Measurements from ENCODE around the gene OR10T2. TPM values are rescaled to one million over a fixed set of nuclear protein-coding genes. Genes with fewer than 3 reads are reported as not detected.
"Not testable (repeated sequence)": the region's sequence is repeated elsewhere in the genome, so short reads cannot be mapped to it uniquely, and the experiment has no call there.

OR10T2 gene
- total RNA-seq, 1 experiment from 2014 or later = not detected

DNA sequence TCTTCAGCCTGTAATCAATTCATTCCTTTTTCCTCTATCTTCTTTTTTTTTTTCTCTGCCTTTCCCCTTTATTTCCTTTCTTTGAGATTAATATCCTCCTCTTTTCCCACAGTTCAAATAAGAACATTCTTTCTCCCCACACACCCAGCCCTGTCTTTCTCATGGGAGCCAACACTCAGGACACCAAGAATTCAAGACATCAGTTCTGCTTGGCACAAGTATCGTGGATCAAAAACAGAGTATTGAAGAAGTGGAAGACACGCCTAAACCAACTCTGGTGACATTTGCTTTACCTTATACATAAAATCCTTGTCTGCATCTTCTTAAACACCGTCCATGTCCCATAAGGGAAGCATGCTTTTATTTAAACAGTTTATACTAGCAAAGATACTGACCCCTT is 42.6 kb downstream of the OR10T2 start:
- DNase-seq (ENCODE audit: low read depth) = no peak

DNA sequence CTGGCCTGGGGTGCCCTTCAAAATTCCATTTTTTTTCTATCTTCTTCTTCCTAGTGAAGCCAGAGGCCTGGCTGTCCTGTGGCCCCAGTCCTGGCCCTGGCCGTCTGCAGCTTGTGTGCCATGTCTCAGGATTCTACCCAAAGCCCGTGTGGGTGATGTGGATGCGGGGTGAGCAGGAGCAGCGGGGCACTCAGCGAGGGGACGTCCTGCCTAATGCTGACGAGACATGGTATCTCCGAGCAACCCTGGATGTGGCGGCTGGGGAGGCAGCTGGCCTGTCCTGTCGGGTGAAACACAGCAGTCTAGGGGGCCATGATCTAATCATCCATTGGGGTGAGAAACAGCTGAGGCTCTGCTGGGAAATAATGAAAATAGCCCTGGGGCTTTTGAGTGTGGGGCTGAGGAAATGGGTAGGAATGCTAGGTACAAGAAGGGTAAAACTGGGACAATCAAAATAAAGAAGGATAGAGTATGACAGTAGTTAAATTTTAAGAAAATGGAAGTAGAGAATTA is 43.4 kb downstream of the OR10T2 start:
- DNase-seq (ENCODE audit: low read depth) = no peak

DNA sequence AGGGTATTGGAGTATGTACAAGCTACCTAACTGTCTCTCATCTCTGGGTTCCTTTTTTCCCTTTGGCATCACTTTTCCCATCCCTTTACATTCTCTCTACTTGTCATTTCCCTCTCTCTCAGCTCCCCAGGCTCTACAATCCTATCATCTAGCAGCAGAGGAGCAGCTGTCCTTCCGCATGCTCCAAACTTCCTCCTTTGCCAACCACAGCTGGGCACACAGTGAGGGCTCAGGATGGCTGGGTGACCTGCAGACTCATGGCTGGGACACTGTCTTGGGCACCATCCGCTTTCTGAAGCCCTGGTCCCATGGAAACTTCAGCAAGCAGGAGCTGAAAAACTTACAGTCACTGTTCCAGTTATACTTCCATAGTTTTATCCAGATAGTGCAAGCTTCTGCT is 45.0 kb downstream of the OR10T2 start:
- DNase-seq (ENCODE audit: low read depth) = no peak

DNA sequence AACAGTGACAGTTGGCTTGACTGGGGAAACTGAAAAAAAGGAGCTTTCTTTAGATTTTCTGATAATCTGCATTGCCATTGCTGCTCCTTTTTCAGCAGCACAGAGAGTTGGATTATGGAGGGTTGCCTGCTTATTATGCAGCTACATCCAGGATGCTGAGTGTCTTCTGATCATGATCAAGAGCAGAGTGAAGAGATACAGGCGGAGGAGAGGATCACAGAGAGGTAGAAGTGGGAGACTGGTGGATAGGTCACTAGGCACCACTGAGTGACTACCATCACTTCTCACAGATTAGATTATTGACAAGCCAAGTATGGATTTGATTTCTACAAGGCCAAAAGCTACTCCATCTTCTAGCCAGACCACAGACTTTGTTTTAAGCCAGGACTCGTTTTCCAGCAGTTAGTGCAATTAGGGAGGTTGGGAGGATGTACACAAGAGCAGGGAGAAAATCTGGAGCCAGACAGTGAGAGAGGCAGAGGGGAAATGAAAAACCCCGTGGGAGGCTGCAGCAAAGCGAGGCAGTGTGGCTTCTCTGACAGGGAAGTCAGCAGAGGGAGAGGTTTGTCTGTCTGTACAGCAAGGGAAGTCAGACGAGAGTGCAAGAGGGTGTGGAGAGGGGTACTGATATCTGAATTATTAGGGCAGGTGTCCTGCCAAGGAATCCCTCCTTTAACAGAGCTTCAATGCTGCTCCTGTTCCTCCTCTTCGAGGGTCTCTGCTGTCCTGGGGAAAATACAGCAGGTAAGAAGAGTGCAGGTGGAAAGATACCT is 45.8 kb downstream of the OR10T2 start, which contains the start of gene CD1E:
Gene CD1E (plus strand): TSS at position 592 of the 773 bp plus-strand sequence. CDS start 95 bp downstream, at position 687.
- DNase-seq (ENCODE audit: low read depth) = no peak

DNA sequence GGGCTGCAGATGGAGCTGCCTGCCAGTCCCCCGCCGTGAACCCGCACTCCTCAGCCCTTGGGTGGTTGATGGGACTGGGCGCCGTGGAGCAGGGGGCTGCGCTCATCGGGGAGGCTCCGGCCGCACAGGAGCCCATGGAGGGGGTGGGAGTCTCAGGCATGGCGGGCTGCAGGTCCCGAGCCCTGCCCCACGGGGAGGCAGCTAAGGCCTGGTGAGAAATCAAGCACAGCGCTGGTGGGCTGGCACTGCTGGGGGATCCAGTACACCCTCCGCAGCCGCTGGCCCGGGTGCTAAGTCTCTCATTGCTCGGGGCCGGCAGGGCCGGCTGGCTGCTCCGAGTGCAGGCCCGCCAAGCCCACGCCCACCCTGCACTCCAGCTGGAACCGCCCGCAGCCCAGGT is 50.3 kb downstream of the OR10T2 start:
- DNase-seq (ENCODE audit: low read depth) = not testable (repeated sequence)

Other genes with a start within 250 kb of the OR10T2 start
- 0.34 TPM in 1 of 2 replicates, not detected in the other for gene CD1D, start 218.6 kb downstream of the OR10T2 start, total RNA-seq (2014; rRNA removed; shearing (Covaris generic))
- not detected in 2 replicates for gene CD1A, start 145.0 kb downstream of the OR10T2 start, total RNA-seq (2014; rRNA removed; shearing (Covaris generic))
- gene CD1C, start 109.5 kb downstream of the OR10T2 start, total RNA-seq (2014; rRNA removed; shearing (Covaris generic)) = not detected in 2 replicates
- not detected in 2 replicates for gene CD1B, start 67.9 kb downstream of the OR10T2 start, total RNA-seq (2014; rRNA removed; shearing (Covaris generic))
- gene CD1E, start 45.6 kb downstream of the OR10T2 start, total RNA-seq (2014; rRNA removed; shearing (Covaris generic)) = not detected in 2 replicates
- gene OR10K2, start 26.8 kb upstream of the OR10T2 start, total RNA-seq (2014; rRNA removed; shearing (Covaris generic)) = not detected in 2 replicates
- gene OR10K1, start 62.4 kb upstream of the OR10T2 start, total RNA-seq (2014; rRNA removed; shearing (Covaris generic)) = not detected in 2 replicates
- gene OR10R2, start 72.8 kb upstream of the OR10T2 start, total RNA-seq (2014; rRNA removed; shearing (Covaris generic)) = not detected in 2 replicates
- gene OR6Y1, start 154.9 kb upstream of the OR10T2 start, total RNA-seq (2014; rRNA removed; shearing (Covaris generic)) = not detected in 2 replicates
- not detected in 2 replicates for gene OR6P1, start 171.1 kb upstream of the OR10T2 start, total RNA-seq (2014; rRNA removed; shearing (Covaris generic))
- not detected in 2 replicates for gene OR10X1, start 180.4 kb upstream of the OR10T2 start, total RNA-seq (2014; rRNA removed; shearing (Covaris generic))
- not detected in 2 replicates for gene OR10Z1, start 205.8 kb upstream of the OR10T2 start, total RNA-seq (2014; rRNA removed; shearing (Covaris generic))